ENCODE results near the gene YTHDC2. TPM values are rescaled to one million over a fixed set of nuclear protein-coding genes. Genes with fewer than 3 reads are reported as not detected.

Gene YTHDC2
- total RNA-seq, 2 donors from 2014 or later = 20.8 to 36.9 TPM

GRCh38 chr5:113575074-113575473, 61.6 kb downstream of the YTHDC2 start:
- no peak for TF ChIP-seq CTCF (IDR thresholded peaks at IDR 0.05)
- TF ChIP-seq POLR2A (IDR thresholded peaks at IDR 0.05) = no peak
- no peaks in the 10 kb centered on the region for H3K27me3 ChIP-seq
- WGBS, 2 donors = 78 to 94% methylated on average over 4 of the region's 4 CpGs
- no peaks in the 10 kb centered on the region for H3K9me3 ChIP-seq
- DNase-seq = no peak
- H3K4me3 ChIP-seq = no peak overlapping the region
- no peak overlapping the region for H3K27ac ChIP-seq
- H3K36me3 ChIP-seq (replicated peaks in 1 of 2; ENCODE audit: insufficient read depth in 1 of 2, low read depth in 2 of 2) = peaks cover 3 to 7% of the 10 kb centered on the region in 2 donors
- no peaks in the 10 kb centered on the region for H3K4me1 ChIP-seq
- no peak for ATAC-seq
- intact Hi-C loops (cut with DNase I) = no loop called here

DNA sequence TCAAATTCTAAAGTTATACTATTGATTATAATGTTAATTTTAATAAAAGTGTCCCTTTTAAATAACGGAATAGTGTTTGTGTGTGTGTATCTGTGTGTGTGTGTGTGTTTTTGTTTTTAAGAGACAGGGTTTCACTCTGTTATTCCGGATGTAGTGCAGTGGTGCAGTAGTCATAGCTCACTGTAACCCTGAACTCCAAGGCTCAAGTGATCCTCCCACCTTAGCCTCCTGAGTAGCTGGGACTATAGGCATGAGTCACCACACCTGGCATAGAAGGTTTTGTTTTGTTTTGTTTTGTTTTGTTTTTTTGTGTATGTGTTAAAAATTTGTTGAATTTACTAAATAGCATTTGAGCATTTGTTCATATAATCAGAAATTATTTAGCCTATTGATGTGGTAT, 64.6 kb downstream of the YTHDC2 start:
- Histone ChIP-seq H3K36me3 (replicated peaks in 1 of 2; ENCODE audit: insufficient read depth in 1 of 2, low read depth in 2 of 2) (peaks cover 3 to 7% of the 10 kb centered on the region in 2 donors), H3K4me1 (no peaks in the 10 kb centered on the region), H3K9me3 (no peaks in the 10 kb centered on the region), H3K27me3 (no peaks in the 10 kb centered on the region), H3K27ac (no peak overlapping the region), H3K4me3 (no peak overlapping the region)
- 86 to 91% methylated on average over 2 of the region's 2 CpGs for WGBS, 2 donors
- ATAC-seq (no peak), DNase-seq (no peak)
- intact Hi-C loops (cut with DNase I) = no loop called here
- TF ChIP-seq POLR2A (IDR thresholded peaks at IDR 0.05) (no peak), CTCF (IDR thresholded peaks at IDR 0.05) (no peak)

DNA sequence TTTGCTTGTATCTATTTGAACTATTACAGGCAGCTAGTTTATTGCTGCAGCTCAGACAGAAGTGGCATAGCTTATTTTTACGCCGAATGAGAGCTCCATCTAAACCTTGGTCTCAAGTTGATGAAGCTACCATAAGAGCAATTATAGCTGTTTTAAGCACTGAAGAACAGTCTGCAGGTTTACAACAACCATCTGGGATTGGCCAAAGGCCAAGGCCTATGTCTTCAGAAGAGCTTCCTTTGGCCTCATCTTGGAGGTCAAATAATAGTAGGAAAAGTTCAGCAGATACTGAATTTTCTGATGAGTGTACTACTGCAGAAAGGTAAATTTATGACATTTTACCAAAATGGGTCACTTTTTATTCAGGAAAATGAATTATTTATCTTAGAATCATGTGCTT, 67.9 kb downstream of the YTHDC2 start:
- no peaks in the 10 kb centered on the region for H3K27me3 ChIP-seq
- DNase-seq (no peak), ATAC-seq (no peak)
- no peaks in the 10 kb centered on the region for H3K9me3 ChIP-seq
- no peak overlapping the region for H3K4me3 ChIP-seq
- no peak for TF ChIP-seq CTCF (IDR thresholded peaks at IDR 0.05)
- no peak for TF ChIP-seq POLR2A (IDR thresholded peaks at IDR 0.05)
- H3K4me1 ChIP-seq = no peaks in the 10 kb centered on the region
- 92% methylated on average over 2 of the region's 2 CpGs for WGBS, 2 donors
- peaks cover 0 to 3% of the 10 kb centered on the region in 2 donors for H3K36me3 ChIP-seq (replicated peaks in 1 of 2; ENCODE audit: insufficient read depth in 1 of 2, low read depth in 2 of 2)
- H3K27ac ChIP-seq = no peak overlapping the region
- intact Hi-C loops (cut with DNase I) = no loop called here

GRCh38 chr5:113598150-113598549, 84.7 kb downstream of the YTHDC2 start:
- DNase-seq (no peak), ATAC-seq (no peak)
- WGBS, 2 donors = 84 to 86% methylated on average over 2 of the region's 2 CpGs
- Histone ChIP-seq H3K4me1 (no peaks in the 10 kb centered on the region), H3K27ac (no peak overlapping the region), H3K36me3 (replicated peaks in 1 of 2; ENCODE audit: insufficient read depth in 1 of 2, low read depth in 2 of 2) (peaks cover 0 to 3% of the 10 kb centered on the region in 2 donors), H3K9me3 (no peaks in the 10 kb centered on the region), H3K27me3 (no peaks in the 10 kb centered on the region), H3K4me3 (no peak overlapping the region)
- intact Hi-C loops (cut with DNase I) = no loop called here
- TF ChIP-seq POLR2A (IDR thresholded peaks at IDR 0.05) = no peak
- TF ChIP-seq CTCF (IDR thresholded peaks at IDR 0.05) = no peak

GRCh38 chr5:113598926-113599325, 85.4 kb downstream of the YTHDC2 start:
- Histone ChIP-seq H3K27ac (no peak overlapping the region), H3K27me3 (no peaks in the 10 kb centered on the region), H3K4me1 (no peaks in the 10 kb centered on the region), H3K9me3 (no peaks in the 10 kb centered on the region), H3K4me3 (no peak overlapping the region), H3K36me3 (replicated peaks in 1 of 2; ENCODE audit: insufficient read depth in 1 of 2, low read depth in 2 of 2) (peaks cover 0 to 2% of the 10 kb centered on the region in 2 donors)
- DNase-seq = no peak
- intact Hi-C loops (cut with DNase I) = no loop called here
- no peak for ATAC-seq
- 74 to 87% methylated on average over 2 of the region's 2 CpGs for WGBS, 2 donors
- TF ChIP-seq CTCF (IDR thresholded peaks at IDR 0.05) (no peak), POLR2A (IDR thresholded peaks at IDR 0.05) (no peak)
